K562 (cell line): ENCODE results near the gene EFEMP2.

ENCODE experiments used
- CHD2 ChIP-seq: IDR thresholded peaks from 2 replicates; pipeline ENCODE4 v1.6.1; 2011; ENCODE audit warnings: low read depth, low read length
- CSDE1 ChIP-seq, 2 experiments: fragments of 450-650 bp; IDR thresholded peaks; 2 replicates each; pipeline ENCODE4 v1.6.1; 2016; ENCODE audit warnings: mild to moderate bottlenecking in 1 of 2
- EZH2 ChIP-seq: IDR thresholded peaks from 2 replicates; pipeline ENCODE4 v1.6.1; 2012; ENCODE audit warnings: low read depth, mild to moderate bottlenecking, inconsistent platforms, low read length, borderline replicate concordance
- FOSL1 ChIP-seq: fragments of 200-800 bp; sonication (Bioruptor generic); conservative IDR thresholded peaks from 2 replicates; pipeline ENCODE4 v1.6.1; 2016; ENCODE audit warnings: missing genetic modification characterization, missing compliant biosample characterization
- JUN ChIP-seq, 2 experiments: sonication (generic) in 1 of 2; formaldehyde crosslinking in 1 of 2; IDR thresholded peaks; 2 replicates each; pipeline versions ENCODE4 v1.6.1 to v1.8.0; 2012 to 2022; ENCODE audit warnings: borderline replicate concordance in 2 of 2, mild to moderate bottlenecking in 2 of 2, improper control_type of control experiment in 1 of 2, low read depth in 1 of 2, low read length in 1 of 2, missing genetic modification reagents in 1 of 2
- KLF13 ChIP-seq: fragments of 450-650 bp; IDR thresholded peaks from 2 replicates; pipeline ENCODE4 v1.6.1; 2016; ENCODE audit warnings: missing genetic modification characterization, low read depth, mild to moderate bottlenecking, missing compliant biosample characterization, moderate library complexity, borderline replicate concordance
- MEF2D ChIP-seq: conservative IDR thresholded peaks from 2 replicates; pipeline ENCODE4 v1.6.1; 2016; ENCODE audit warnings: low read depth, missing genetic modification characterization, missing compliant biosample characterization
- NFYB ChIP-seq: IDR thresholded peaks from 2 replicates; pipeline ENCODE4 v1.6.1; 2011; ENCODE audit warnings: mild to moderate bottlenecking, moderate library complexity; ENCODE audit not compliant: insufficient read length; ENCODE audit errors: extremely low read depth
- POLR2AphosphoS5 ChIP-seq: IDR thresholded peaks from 2 replicates; pipeline ENCODE4 v1.6.1; 2011; ENCODE audit warnings: mild to moderate bottlenecking, low read depth, low read length, moderate library complexity; ENCODE audit not compliant: control insufficient read depth, insufficient read depth
- RAD21 ChIP-seq, 2 experiments: fragments of 250-450 bp in 1 of 2; fragments of 450-650 bp in 1 of 2; sonication (Bioruptor Pico) in 1 of 2; formaldehyde crosslinking in 1 of 2; IDR thresholded peaks in 1 of 2; conservative IDR thresholded peaks in 1 of 2; 2 replicates each; pipeline versions ENCODE4 v1.4.0 to v1.8.0; 2020 to 2022; ENCODE audit warnings: mild to moderate bottlenecking in 2 of 2, moderate library complexity in 1 of 2
- TAF1 ChIP-seq: IDR thresholded peaks from 2 replicates; pipeline ENCODE4 v1.6.1; 2011; ENCODE audit warnings: mild to moderate bottlenecking, low read length, moderate library complexity; ENCODE audit not compliant: insufficient read depth, control insufficient read depth, severe bottlenecking; ENCODE audit errors: extremely low read depth
- TF ChIP-seq, protein P1 (sequence below), 3 experiments: IDR thresholded peaks in 2 of 3; conservative IDR thresholded peaks in 1 of 3; 2 replicates each; pipeline ENCODE4 v1.5.1; 2011 to 2012; ENCODE audit warnings: low read length in 3 of 3, mild to moderate bottlenecking in 3 of 3, control low read depth in 2 of 3, improper control_type of control experiment in 1 of 3, inconsistent platforms in 1 of 3, low read depth in 1 of 3, mixed read lengths in 1 of 3, moderate library complexity in 1 of 3; ENCODE audit not compliant: insufficient read depth in 2 of 3
- TF ChIP-seq, protein P2 (sequence below): fragments of 200-800 bp; sonication (Bioruptor generic); IDR thresholded peaks from 2 replicates; pipeline ENCODE4 v1.6.1; 2016; ENCODE audit warnings: missing genetic modification characterization, missing compliant biosample characterization

DNA sequence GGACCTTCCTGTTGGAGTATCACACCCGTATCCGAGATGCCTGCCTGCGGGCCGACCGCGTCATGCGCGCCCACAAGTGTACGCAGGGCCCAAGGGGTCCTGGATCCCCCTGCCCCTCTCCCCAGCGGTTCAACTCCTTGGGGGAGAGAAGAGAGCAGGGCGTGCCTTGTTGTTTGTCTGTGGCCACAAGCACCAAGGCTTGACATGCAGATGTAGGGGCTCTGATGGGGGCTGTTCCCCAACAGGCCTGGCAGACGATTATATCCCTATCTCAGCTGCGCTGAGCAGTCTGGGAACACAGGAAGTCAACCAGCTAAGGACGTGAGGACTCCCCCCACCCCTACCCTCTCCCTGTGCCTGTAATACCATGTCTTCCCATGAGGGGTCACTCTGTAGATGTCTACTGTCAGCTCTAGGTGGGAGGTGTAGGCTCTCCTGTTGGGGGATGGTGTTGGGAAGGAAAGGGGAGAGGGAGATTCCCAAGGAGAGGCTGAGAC lies 21.5 kb downstream of the EFEMP2 start:
- no peak for TF ChIP-seq TAF1
- TF ChIP-seq CHD2, result no peak
- no peak for TF ChIP-seq MEF2D (tag)
- no peak for TF ChIP-seq NFYB
- TF ChIP-seq FOSL1, result no peak
- TF ChIP-seq EZH2, result no peak
- TF ChIP-seq, protein P1, sequence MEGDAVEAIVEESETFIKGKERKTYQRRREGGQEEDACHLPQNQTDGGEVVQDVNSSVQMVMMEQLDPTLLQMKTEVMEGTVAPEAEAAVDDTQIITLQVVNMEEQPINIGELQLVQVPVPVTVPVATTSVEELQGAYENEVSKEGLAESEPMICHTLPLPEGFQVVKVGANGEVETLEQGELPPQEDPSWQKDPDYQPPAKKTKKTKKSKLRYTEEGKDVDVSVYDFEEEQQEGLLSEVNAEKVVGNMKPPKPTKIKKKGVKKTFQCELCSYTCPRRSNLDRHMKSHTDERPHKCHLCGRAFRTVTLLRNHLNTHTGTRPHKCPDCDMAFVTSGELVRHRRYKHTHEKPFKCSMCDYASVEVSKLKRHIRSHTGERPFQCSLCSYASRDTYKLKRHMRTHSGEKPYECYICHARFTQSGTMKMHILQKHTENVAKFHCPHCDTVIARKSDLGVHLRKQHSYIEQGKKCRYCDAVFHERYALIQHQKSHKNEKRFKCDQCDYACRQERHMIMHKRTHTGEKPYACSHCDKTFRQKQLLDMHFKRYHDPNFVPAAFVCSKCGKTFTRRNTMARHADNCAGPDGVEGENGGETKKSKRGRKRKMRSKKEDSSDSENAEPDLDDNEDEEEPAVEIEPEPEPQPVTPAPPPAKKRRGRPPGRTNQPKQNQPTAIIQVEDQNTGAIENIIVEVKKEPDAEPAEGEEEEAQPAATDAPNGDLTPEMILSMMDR (IDR thresholded peaks at IDR 0.05 in 2 of 3, conservative IDR thresholded peaks at IDR 0.05 in 1 of 3; ENCODE audit: insufficient read depth in 2 of 3, low read depth in 1 of 3, low read length in 3 of 3), result peak; percentile 50 to 83 (median 54)
- TF ChIP-seq, protein P2, sequence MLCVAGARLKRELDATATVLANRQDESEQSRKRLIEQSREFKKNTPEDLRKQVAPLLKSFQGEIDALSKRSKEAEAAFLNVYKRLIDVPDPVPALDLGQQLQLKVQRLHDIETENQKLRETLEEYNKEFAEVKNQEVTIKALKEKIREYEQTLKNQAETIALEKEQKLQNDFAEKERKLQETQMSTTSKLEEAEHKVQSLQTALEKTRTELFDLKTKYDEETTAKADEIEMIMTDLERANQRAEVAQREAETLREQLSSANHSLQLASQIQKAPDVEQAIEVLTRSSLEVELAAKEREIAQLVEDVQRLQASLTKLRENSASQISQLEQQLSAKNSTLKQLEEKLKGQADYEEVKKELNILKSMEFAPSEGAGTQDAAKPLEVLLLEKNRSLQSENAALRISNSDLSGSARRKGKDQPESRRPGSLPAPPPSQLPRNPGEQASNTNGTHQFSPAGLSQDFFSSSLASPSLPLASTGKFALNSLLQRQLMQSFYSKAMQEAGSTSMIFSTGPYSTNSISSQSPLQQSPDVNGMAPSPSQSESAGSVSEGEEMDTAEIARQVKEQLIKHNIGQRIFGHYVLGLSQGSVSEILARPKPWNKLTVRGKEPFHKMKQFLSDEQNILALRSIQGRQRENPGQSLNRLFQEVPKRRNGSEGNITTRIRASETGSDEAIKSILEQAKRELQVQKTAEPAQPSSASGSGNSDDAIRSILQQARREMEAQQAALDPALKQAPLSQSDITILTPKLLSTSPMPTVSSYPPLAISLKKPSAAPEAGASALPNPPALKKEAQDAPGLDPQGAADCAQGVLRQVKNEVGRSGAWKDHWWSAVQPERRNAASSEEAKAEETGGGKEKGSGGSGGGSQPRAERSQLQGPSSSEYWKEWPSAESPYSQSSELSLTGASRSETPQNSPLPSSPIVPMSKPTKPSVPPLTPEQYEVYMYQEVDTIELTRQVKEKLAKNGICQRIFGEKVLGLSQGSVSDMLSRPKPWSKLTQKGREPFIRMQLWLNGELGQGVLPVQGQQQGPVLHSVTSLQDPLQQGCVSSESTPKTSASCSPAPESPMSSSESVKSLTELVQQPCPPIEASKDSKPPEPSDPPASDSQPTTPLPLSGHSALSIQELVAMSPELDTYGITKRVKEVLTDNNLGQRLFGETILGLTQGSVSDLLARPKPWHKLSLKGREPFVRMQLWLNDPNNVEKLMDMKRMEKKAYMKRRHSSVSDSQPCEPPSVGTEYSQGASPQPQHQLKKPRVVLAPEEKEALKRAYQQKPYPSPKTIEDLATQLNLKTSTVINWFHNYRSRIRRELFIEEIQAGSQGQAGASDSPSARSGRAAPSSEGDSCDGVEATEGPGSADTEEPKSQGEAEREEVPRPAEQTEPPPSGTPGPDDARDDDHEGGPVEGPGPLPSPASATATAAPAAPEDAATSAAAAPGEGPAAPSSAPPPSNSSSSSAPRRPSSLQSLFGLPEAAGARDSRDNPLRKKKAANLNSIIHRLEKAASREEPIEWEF (CRISPR knock-in tag), result no peak
- TF ChIP-seq CSDE1 (IDR thresholded peaks at IDR 0.05), result no peak
- no peak for TF ChIP-seq POLR2AphosphoS5
- no peak for TF ChIP-seq JUN (IDR thresholded peaks at IDR 0.05; ENCODE audit: borderline replicate concordance, low read depth, low read length)
- no peak for TF ChIP-seq JUN (CRISPR knock-in tag; IDR thresholded peaks at IDR 0.05; ENCODE audit: borderline replicate concordance)
- TF ChIP-seq RAD21 (CRISPR knock-in tag; conservative IDR thresholded peaks at IDR 0.05 in 1 of 2, IDR thresholded peaks at IDR 0.05 in 1 of 2), result peak in 1 of 2 experiments; percentile 19; a peak in 1 of 4 replicates
- TF ChIP-seq KLF13 (tag), result no peak
